ENCODE results near the gene NFIA.

The NFIA gene

DNA sequence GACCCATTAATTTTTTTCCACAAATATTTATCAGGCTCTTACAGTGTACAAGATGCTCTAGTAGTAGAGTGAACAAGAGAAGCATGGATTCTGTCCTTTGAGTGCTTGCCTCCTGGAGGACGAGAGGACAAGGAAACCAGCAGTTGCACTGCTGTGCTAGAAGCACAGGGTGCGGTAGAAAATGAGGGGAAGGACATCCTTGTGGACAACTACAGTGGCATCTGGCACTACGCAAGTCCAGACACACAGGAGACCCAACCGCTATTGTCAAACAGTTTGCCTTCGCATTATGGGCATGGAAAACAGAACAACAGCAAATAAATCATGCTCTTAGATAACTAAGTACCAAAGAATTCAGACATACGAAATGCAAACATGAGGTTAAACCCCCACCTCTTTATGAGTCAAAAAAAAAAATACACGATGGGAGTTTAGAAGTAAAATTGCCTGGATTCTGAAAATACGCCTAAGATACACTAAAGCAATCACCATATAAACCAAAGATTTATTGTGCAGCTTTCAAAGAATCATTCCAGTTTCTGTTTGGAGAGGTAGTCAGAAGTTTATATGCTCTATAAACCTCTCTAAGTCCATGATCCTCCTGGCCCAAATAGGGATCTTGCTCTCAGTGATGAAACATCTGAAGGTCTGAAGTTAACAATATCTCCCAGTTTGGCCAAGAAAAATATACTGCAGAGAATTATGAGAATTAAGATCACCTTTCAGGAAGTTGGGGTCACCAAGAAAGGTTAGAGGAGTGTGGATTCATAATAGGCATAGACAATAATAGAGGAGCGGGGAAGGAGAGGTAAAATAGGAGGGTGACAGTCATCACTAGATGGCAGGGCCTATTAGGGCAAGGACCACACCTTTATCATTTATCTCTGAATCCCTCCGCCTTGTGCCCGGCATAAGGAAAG is 307.8 kb downstream of the NFIA start:
- TF ChIP-seq ZBTB7A (IDR thresholded peaks at IDR 0.05; ENCODE audit: low read depth), result no peak
- no peak for TF ChIP-seq TEAD4 (IDR thresholded peaks at IDR 0.05)
- TF ChIP-seq, protein P1, sequence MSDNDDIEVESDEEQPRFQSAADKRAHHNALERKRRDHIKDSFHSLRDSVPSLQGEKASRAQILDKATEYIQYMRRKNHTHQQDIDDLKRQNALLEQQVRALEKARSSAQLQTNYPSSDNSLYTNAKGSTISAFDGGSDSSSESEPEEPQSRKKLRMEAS (IDR thresholded peaks at IDR 0.05), result no peak
- no peak for TF ChIP-seq CREB1 (IDR thresholded peaks at IDR 0.05; ENCODE audit: low read depth)
- TF ChIP-seq TCF12 (IDR thresholded peaks at IDR 0.05; ENCODE audit: low read depth), result no peak

DNA sequence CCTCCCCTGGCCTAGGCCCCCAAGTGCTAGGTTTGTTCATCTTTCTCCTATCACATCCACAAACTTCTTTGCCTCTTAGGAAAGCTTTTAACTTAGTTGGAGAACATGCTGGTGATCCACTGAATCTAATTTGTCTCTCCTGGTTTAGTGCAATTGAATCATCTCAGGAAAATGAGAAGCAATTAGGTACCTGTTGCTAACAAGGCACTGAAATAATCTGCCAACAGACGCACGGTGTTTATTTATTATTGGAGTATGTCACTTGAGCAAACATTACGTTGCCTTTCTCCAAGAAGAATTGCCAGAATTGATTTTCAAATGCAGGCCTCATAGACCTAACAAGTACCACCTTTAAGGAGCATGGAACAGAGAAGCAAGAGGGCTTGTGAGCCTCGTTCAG is 309.4 kb downstream of the NFIA start:
- no peak for TF ChIP-seq TAF1 (IDR thresholded peaks at IDR 0.05; ENCODE audit: low read depth)
- TF ChIP-seq YY1 (IDR thresholded peaks at IDR 0.05; ENCODE audit: low read depth), result no peak
- TF ChIP-seq EP300 (IDR thresholded peaks at IDR 0.05; ENCODE audit: borderline replicate concordance), result no peak
- no peak for TF ChIP-seq FOXM1 (IDR thresholded peaks at IDR 0.05; ENCODE audit: borderline replicate concordance, low read depth)
- TF ChIP-seq, protein P2, sequence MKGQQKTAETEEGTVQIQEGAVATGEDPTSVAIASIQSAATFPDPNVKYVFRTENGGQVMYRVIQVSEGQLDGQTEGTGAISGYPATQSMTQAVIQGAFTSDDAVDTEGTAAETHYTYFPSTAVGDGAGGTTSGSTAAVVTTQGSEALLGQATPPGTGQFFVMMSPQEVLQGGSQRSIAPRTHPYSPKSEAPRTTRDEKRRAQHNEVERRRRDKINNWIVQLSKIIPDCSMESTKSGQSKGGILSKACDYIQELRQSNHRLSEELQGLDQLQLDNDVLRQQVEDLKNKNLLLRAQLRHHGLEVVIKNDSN (IDR thresholded peaks at IDR 0.05), result no peak
- TF ChIP-seq CREB1 (IDR thresholded peaks at IDR 0.05; ENCODE audit: low read depth), result no peak
- TF ChIP-seq, protein P1 (IDR thresholded peaks at IDR 0.05), result no peak
- no peak for TF ChIP-seq EGR1 (IDR thresholded peaks at IDR 0.05)
- TF ChIP-seq, protein P3, sequence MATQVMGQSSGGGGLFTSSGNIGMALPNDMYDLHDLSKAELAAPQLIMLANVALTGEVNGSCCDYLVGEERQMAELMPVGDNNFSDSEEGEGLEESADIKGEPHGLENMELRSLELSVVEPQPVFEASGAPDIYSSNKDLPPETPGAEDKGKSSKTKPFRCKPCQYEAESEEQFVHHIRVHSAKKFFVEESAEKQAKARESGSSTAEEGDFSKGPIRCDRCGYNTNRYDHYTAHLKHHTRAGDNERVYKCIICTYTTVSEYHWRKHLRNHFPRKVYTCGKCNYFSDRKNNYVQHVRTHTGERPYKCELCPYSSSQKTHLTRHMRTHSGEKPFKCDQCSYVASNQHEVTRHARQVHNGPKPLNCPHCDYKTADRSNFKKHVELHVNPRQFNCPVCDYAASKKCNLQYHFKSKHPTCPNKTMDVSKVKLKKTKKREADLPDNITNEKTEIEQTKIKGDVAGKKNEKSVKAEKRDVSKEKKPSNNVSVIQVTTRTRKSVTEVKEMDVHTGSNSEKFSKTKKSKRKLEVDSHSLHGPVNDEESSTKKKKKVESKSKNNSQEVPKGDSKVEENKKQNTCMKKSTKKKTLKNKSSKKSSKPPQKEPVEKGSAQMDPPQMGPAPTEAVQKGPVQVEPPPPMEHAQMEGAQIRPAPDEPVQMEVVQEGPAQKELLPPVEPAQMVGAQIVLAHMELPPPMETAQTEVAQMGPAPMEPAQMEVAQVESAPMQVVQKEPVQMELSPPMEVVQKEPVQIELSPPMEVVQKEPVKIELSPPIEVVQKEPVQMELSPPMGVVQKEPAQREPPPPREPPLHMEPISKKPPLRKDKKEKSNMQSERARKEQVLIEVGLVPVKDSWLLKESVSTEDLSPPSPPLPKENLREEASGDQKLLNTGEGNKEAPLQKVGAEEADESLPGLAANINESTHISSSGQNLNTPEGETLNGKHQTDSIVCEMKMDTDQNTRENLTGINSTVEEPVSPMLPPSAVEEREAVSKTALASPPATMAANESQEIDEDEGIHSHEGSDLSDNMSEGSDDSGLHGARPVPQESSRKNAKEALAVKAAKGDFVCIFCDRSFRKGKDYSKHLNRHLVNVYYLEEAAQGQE (IDR thresholded peaks at IDR 0.05; ENCODE audit: low read depth), result no peak
- TF ChIP-seq RAD21 (IDR thresholded peaks at IDR 0.05; ENCODE audit: low read depth), result no peak
- TF ChIP-seq TCF12 (IDR thresholded peaks at IDR 0.05; ENCODE audit: low read depth), result no peak
- TF ChIP-seq CEBPB (IDR thresholded peaks at IDR 0.05), result no peak
- TF ChIP-seq ZBTB7A (IDR thresholded peaks at IDR 0.05; ENCODE audit: low read depth), result no peak
- TF ChIP-seq NFIC (IDR thresholded peaks at IDR 0.05), result no peak

DNA sequence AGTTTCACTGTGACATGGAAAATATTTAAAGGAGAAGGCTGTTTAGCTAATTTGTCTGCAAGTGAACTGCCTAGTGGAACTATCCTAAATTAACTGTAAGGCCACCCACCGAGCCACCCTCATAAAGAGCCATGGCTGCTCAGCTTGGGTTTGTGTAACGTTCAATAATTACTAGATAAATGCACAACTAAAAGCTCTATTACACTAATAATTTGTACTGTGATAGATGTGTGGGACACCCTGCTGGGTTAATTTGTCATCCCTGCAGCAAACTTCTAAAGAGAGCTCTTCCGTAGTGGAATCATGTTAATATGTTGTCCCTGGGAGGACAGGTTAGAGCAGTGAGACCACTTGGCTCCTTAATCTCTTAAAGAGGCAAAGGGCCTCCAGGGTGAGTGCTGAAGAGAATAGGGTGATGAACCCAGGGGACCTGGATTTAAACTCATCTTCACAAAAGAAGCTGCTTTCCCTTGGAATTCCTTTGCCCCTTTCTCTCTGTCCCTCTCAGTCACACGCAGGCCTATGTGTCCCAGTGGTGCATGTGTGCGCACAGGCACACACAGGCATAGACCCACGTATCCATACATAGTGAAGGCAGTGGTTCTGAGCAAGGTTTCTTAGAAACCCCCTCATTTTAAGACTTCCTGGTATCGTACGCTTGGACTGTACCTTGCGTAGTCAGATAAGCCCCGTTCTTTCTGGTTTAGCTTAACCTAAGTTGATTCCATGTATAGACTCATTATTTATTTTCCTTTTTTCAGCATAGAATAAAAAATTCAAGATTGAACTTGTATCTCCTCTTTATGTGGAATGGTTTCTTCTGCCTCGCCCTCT is 310.3 kb downstream of the NFIA start:
- no peak for TF ChIP-seq NFIC (IDR thresholded peaks at IDR 0.05)
- TF ChIP-seq, protein P1 (IDR thresholded peaks at IDR 0.05), result no peak
- no peak for TF ChIP-seq CREB1 (IDR thresholded peaks at IDR 0.05; ENCODE audit: low read depth)

DNA sequence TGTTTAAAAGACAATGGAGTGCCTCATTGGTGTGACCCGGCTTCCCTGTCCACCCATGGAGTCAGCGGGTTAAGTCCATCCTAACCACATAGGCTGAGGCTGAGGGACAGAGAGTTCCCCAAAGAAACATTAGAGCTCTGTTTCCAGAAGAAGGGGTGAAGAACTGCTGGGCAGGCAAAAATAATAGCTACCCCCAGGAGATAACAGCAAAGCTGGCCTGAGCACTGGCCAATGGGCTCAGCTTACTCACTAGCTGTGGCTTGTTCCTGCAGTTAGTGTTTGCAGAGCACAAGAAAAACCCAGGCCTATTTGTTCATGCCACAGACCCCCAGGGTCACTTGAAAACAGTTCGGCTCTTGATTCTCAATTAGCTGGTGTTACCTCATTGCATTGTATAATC is 311.2 kb downstream of the NFIA start:
- no peak for TF ChIP-seq TEAD4 (IDR thresholded peaks at IDR 0.05)
- no peak for TF ChIP-seq RAD21 (IDR thresholded peaks at IDR 0.05; ENCODE audit: low read depth)
- TF ChIP-seq TCF12 (IDR thresholded peaks at IDR 0.05; ENCODE audit: low read depth), result no peak
- TF ChIP-seq EP300 (IDR thresholded peaks at IDR 0.05; ENCODE audit: borderline replicate concordance), result no peak
- no peak for TF ChIP-seq TAF1 (IDR thresholded peaks at IDR 0.05; ENCODE audit: low read depth)
- no peak for TF ChIP-seq YY1 (IDR thresholded peaks at IDR 0.05; ENCODE audit: low read depth)
- no peak for TF ChIP-seq NFIC (IDR thresholded peaks at IDR 0.05)
- TF ChIP-seq FOXM1 (IDR thresholded peaks at IDR 0.05; ENCODE audit: borderline replicate concordance, low read depth), result no peak
- TF ChIP-seq, protein P1 (IDR thresholded peaks at IDR 0.05), result no peak
- TF ChIP-seq, protein P3 (IDR thresholded peaks at IDR 0.05; ENCODE audit: low read depth), result no peak
- no peak for TF ChIP-seq EGR1 (IDR thresholded peaks at IDR 0.05)

DNA sequence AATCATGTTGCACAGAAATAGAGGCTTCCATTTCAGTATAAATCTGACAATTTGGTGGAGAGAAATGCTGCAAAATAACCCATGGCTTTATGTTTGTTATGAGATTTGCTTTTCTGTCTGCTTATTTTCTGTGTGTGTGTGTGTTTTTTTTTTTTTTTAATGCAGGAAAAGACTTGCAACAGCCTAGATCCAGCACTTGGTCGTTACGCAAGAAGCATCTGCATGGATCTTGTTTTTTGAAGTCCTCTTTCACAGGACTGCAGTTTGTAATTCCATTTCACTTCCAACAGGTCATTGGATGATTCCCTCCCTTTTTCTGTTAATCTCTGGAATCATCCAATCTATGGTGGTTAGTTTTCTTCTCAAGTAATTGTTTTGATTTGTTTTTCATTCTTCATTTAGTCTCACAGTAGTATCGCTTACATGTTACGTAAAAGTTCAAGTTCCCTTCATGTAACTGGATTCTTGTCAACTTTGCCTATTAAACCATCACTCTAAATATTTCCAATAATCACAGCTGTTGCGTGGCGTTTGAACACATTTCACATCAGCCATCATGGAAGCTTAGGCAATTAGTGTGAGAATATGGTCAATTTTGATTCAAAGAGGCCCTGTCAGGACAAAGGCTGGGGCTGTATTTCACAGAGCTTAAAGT is 312.9 kb downstream of the NFIA start:
- TF ChIP-seq, protein P3 (IDR thresholded peaks at IDR 0.05; ENCODE audit: low read depth), result no peak
- TF ChIP-seq CREB1 (IDR thresholded peaks at IDR 0.05; ENCODE audit: low read depth), result no peak

Data from Ishikawa (cell line).